ENCODE measurements around the gene PBRM1.
A peak's percentile ranks its signal among the peaks of the same experiment; 100 is the strongest.

Gene PBRM1

GRCh38 chr3:52670621-52671521, 14.8 kb downstream of the PBRM1 start:
- DNase-seq = peak in 3 of 5 experiments; percentile 14 to 86 (median 22)

GRCh38 chr3:52663098-52663497, 22.6 kb downstream of the PBRM1 start:
- no peak for DNase-seq

GRCh38 chr3:52660046-52660445, 25.7 kb downstream of the PBRM1 start:
- DNase-seq = no peak

- no peak for DNase-seq
Measured at GRCh38 chr3:52655895-52656294, 29.8 kb downstream of the PBRM1 start.

- no peak for DNase-seq
Measured at GRCh38 chr3:52651592-52651991, 34.1 kb downstream of the PBRM1 start.

GRCh38 chr3:52650439-52650838, 35.3 kb downstream of the PBRM1 start:
- peak in 1 of 5 experiments; percentile 78 for DNase-seq

- no peak for DNase-seq
Measured at GRCh38 chr3:52649461-52650210, 36.1 kb downstream of the PBRM1 start.

GRCh38 chr3:52645549-52645948, 40.2 kb downstream of the PBRM1 start:
- no peak for DNase-seq

GRCh38 chr3:52636673-52637072, 49.0 kb downstream of the PBRM1 start:
- DNase-seq = no peak

GRCh38 chr3:52633786-52634185, 51.9 kb downstream of the PBRM1 start:
- no peak for DNase-seq

- DNase-seq = no peak
Measured at GRCh38 chr3:52625041-52625440, 60.7 kb downstream of the PBRM1 start.

- DNase-seq = no peak
Measured at GRCh38 chr3:52623234-52623792, 62.4 kb downstream of the PBRM1 start.

- no peak for DNase-seq
Measured at GRCh38 chr3:52620580-52620979, 65.1 kb downstream of the PBRM1 start.

- DNase-seq = no peak
Measured at GRCh38 chr3:52615166-52615565, 70.5 kb downstream of the PBRM1 start.

- DNase-seq = no peak
Measured at GRCh38 chr3:52614689-52615088, 71.0 kb downstream of the PBRM1 start.

GRCh38 chr3:52609316-52609815, 76.3 kb downstream of the PBRM1 start:
- DNase-seq = no peak

GRCh38 chr3:52608337-52608736, 77.4 kb downstream of the PBRM1 start:
- DNase-seq = no peak

- DNase-seq = no peak
Measured at GRCh38 chr3:52606373-52607085, 79.2 kb downstream of the PBRM1 start.

- no peak for DNase-seq
Measured at GRCh38 chr3:52600258-52600657, 85.5 kb downstream of the PBRM1 start.

GRCh38 chr3:52596658-52597265, 89.0 kb downstream of the PBRM1 start:
- DNase-seq = no peak

GRCh38 chr3:52593103-52593502, 92.6 kb downstream of the PBRM1 start:
- no peak for DNase-seq

All from T-helper 2 cell (primary cell).